ENCODE data around the gene SLC41A3. TPM values are rescaled to one million over a fixed set of nuclear protein-coding genes. Genes with fewer than 3 reads are reported as not detected.

SLC41A3 gene
- total RNA-seq, 1 donor from 2014 or later, result 62.9 TPM

- peaks cover 6% of the 10 kb centered on the region for H3K9me3 ChIP-seq
- H3K27ac ChIP-seq, result no peak overlapping the region
- intact Hi-C loops (cut with DNase I), result no loop called here
- H3K4me3 ChIP-seq, result no peak overlapping the region
- H3K27me3 ChIP-seq, result no peaks in the 10 kb centered on the region
- no peaks in the 10 kb centered on the region for H3K4me1 ChIP-seq
- peak in 1 of 2 donors; percentile 92 for DNase-seq (ENCODE audit: extremely low spot score in 2 of 2)
- no peak for TF ChIP-seq POLR2A (IDR thresholded peaks at IDR 0.05)
- no peak for TF ChIP-seq POLR2AphosphoS5 (IDR thresholded peaks at IDR 0.05; ENCODE audit: insufficient read depth in 1 of 2, low read depth in 1 of 2)
- TF ChIP-seq CTCF (IDR thresholded peaks at IDR 0.05), result no peak
- peaks cover 0 to 33% of the 10 kb centered on the region in 2 donors for H3K36me3 ChIP-seq
Measured at GRCh38 chr3:126028096-126028495, 55.8 kb downstream of the SLC41A3 start.

GRCh38 chr3:126026761-126027160 is 57.2 kb downstream of the SLC41A3 start:
- peaks cover 0 to 30% of the 10 kb centered on the region in 2 donors for H3K36me3 ChIP-seq
- H3K4me1 ChIP-seq, result no peaks in the 10 kb centered on the region
- H3K4me3 ChIP-seq, result no peak overlapping the region
- intact Hi-C loops (cut with DNase I), result no loop called here
- H3K9me3 ChIP-seq, result peaks cover 6% of the 10 kb centered on the region
- DNase-seq (ENCODE audit: extremely low spot score in 2 of 2), result peak in 1 of 2 donors; percentile 62
- H3K27me3 ChIP-seq, result no peaks in the 10 kb centered on the region
- TF ChIP-seq POLR2A (IDR thresholded peaks at IDR 0.05) (no peak), CTCF (IDR thresholded peaks at IDR 0.05) (no peak), POLR2AphosphoS5 (IDR thresholded peaks at IDR 0.05; ENCODE audit: insufficient read depth in 1 of 2, low read depth in 1 of 2) (no peak)
- H3K27ac ChIP-seq, result no peak overlapping the region

GRCh38 chr3:126026277-126026751 is 57.6 kb downstream of the SLC41A3 start:
- Histone ChIP-seq H3K36me3 (peaks cover 0 to 30% of the 10 kb centered on the region in 2 donors), H3K9me3 (peaks cover 6% of the 10 kb centered on the region)
- DNase-seq (ENCODE audit: extremely low spot score in 2 of 2), result peak; percentile 79 to 82

GRCh38 chr3:126025862-126026261 is 58.1 kb downstream of the SLC41A3 start:
- peaks cover 6% of the 10 kb centered on the region for H3K9me3 ChIP-seq
- no peak overlapping the region for H3K27ac ChIP-seq
- H3K27me3 ChIP-seq, result no peaks in the 10 kb centered on the region
- TF ChIP-seq POLR2AphosphoS5 (IDR thresholded peaks at IDR 0.05; ENCODE audit: insufficient read depth in 1 of 2, low read depth in 1 of 2), result no peak
- TF ChIP-seq CTCF (IDR thresholded peaks at IDR 0.05), result no peak
- TF ChIP-seq POLR2A (IDR thresholded peaks at IDR 0.05), result no peak
- peaks cover 0 to 30% of the 10 kb centered on the region in 2 donors for H3K36me3 ChIP-seq
- H3K4me1 ChIP-seq, result no peaks in the 10 kb centered on the region
- H3K4me3 ChIP-seq, result no peak overlapping the region
- DNase-seq (ENCODE audit: extremely low spot score in 2 of 2), result peak in 1 of 2 donors; percentile 88
- intact Hi-C loops (cut with DNase I), result no loop called here

More at GRCh38 chr3:126026277-126026751, 57.6 kb downstream of the SLC41A3 start:
- no peaks in the 10 kb centered on the region for H3K4me1 ChIP-seq
- TF ChIP-seq POLR2AphosphoS5 (IDR thresholded peaks at IDR 0.05; ENCODE audit: insufficient read depth in 1 of 2, low read depth in 1 of 2), result no peak
- TF ChIP-seq CTCF (IDR thresholded peaks at IDR 0.05), result no peak
- no peak for TF ChIP-seq POLR2A (IDR thresholded peaks at IDR 0.05)
- no peak overlapping the region for H3K4me3 ChIP-seq
- H3K27ac ChIP-seq, result no peak overlapping the region
- no peaks in the 10 kb centered on the region for H3K27me3 ChIP-seq
- intact Hi-C loops (cut with DNase I), result no loop called here

- peak; percentile 64 to 72 for DNase-seq (ENCODE audit: extremely low spot score in 2 of 2)
- no peak for TF ChIP-seq POLR2AphosphoS5 (IDR thresholded peaks at IDR 0.05; ENCODE audit: insufficient read depth in 1 of 2, low read depth in 1 of 2)
- TF ChIP-seq CTCF (IDR thresholded peaks at IDR 0.05), result no peak
- TF ChIP-seq POLR2A (IDR thresholded peaks at IDR 0.05), result no peak
- Histone ChIP-seq H3K4me3 (no peak overlapping the region), H3K4me1 (no peaks in the 10 kb centered on the region), H3K36me3 (peaks cover 0 to 30% of the 10 kb centered on the region in 2 donors), H3K9me3 (peaks cover 6% of the 10 kb centered on the region), H3K27me3 (no peaks in the 10 kb centered on the region), H3K27ac (no peak overlapping the region)
- intact Hi-C loops (cut with DNase I), result no loop called here
Measured at GRCh38 chr3:126025116-126025729, 58.7 kb downstream of the SLC41A3 start.
